ENCODE data around the gene SH3BP4.

The SH3BP4 gene

DNA sequence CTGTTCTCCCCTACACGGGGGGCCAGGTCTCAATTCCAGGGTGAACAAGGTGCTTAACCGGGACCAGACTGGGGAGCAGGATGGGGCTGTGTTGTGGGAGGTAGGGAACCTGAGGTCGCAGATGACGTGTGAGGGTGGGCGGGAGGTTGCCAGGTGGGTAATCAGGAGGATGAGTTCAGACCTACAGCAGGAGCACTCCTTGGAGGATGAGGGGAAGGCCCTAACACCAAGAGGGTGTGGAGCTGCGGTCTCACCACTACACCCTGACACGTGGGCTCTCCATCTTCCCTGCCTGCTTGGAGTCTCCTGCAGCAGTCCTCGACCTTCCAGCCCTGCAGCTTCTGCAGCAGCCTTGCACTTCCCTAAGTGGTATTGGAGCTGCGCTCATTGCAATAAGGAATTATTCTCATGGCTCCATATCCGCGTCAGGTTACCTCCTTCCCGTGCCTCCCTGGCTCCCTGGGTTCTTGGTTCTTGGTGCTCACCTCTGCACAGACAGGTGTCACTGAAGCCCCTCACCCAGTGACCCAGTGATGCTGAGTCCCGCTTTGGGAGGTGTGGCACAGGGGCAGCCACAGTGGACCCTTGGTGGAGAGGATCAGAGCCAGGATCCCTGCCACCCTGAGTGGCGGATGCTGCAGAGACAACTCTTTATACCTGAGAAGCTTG lies 15.5 kb downstream of the SH3BP4 start:
- DNase-seq: no peak

- no peak for DNase-seq
Observed at GRCh38 chr2:234967870-234968208, 16.0 kb downstream of the SH3BP4 start.

DNA sequence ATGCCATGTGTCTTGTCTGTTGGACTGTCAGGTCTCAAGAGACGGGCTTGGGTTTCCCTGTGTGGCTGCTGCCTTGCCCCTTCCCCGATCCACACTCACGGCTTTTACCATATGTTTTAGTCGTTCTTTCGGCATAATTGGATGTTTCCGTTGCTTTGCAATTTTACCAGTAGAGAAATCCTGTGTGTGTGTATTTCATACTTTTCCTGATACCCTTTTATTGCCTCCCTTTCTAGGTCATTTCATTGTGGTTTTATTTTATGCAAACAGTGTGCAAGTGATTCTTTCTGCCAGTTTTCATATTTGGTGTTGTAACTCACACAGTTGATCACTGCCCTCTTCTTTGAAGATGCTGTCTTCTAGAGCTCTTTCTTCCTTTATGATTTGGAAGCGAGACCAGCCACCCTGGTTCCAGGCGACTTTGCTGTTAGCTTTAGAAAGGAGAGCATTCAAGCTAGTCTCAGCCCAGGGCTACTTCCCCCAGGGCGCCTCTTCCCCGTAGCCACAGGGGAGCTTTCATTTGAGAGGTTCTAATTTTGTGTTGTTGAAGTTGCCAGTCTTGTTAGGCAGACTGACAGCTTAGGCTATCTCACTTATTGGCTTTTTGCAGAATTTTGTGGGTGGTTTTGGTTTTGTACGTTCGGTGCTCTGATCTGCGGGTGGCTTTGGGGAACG lies 17.0 kb downstream of the SH3BP4 start:
- no peak for DNase-seq

- DNase-seq: no peak
Observed at GRCh38 chr2:234969306-234970098, 17.7 kb downstream of the SH3BP4 start.

DNA sequence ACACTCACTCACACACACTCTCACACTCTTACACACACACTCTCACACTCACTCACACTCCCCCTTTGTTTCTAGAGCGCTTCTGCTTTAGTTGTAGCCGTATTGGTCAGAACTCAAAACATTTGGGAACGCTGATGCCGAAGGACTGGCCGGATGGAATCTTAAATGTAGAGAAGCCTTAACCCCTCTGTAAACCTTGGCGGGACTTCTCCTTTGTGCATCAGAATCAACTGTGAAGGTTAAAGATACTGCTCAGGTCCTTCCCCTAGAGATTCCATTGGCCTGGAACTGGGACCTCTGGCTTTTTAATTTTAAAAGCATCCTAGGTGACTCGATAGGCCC lies 18.3 kb downstream of the SH3BP4 start:
- DNase-seq: no peak

DNA sequence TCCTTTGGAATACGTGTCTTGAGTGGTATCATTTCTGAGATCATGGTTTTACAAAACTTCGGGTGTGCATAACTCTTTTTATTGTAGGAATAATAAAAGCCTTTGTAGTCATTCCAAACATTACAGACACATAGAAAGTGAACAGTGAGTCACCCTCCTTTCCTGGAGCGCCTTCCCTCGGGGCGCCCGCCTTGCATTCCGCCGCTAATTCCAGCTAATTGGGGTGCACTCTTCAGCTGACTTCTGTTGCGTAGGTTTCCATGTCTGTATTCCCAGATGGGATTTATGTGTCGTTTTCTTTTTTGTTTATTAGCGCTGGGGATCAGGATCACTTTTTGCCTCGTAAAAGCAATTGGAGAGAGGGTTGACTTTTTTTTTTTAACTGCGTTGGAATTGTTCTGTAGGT lies 18.7 kb downstream of the SH3BP4 start:
- DNase-seq: no peak

DNA sequence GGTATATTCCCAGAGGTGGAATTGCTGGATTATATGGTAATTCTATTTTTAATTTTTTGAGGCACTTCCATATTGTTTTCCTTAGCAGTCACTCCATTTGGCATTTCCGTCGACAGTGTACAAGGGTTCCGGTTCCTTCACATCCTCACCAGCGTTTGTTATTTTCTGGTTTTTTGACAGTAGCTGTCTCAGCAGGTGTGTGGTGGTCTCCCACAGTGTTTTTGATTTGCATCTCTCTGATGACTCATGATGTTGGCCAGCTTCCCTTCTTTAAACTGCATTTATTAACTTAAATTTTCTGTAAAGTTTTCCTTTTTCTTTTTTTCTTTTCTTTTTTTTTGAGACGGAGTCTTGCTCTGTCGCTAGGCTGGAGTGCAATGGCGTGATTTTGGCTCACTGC lies 19.7 kb downstream of the SH3BP4 start:
- no peak for DNase-seq

GRCh38 chr2:234973008-234973407 lies 21.2 kb downstream of the SH3BP4 start:
- no peak for DNase-seq

GRCh38 chr2:234974501-234975385 lies 22.9 kb downstream of the SH3BP4 start:
- DNase-seq: no peak

DNA sequence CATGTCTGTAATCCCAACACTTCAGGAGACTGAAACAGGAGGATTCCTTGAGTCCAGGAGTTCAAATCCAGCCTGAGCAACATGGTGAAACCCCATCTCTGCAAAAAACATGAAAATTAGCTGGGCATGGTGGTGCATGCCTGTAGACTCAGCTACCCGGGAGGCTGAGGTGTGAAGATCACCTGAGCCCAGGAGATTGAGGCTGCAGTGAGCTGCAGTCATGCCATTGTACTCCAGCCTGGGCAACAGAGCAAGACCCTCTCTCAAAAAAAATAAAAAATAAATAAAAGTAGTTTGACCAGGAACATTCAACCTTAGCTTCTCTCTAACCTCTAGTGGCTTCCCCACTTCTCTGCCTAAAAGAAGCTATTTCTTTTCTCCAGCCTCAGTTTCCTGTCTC lies 23.8 kb downstream of the SH3BP4 start:
- no peak for DNase-seq

GRCh38 chr2:234976479-234977227 lies 24.8 kb downstream of the SH3BP4 start:
- DNase-seq: no peak

DNA sequence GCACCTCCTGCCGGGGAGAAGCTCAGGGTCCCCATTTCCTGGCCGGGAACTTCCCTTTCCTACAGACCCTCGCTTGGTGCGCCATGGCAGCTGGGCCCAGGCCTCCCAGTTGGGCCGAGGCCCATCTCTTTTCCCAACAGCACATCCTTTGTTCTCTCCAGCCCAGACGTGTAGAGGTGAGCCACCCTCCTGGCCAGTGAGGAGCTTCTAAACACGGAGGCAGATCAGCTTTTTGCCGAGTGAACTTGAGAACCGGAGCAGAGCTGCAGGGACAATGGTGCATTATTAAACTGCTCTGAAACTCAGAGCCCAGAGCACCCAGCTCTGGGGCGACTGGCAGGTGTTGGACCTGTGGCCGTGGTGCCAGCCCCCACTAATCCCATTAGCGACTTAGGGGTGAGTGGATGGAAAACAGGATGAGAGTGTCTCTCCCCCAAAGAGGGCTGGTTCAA lies 25.4 kb downstream of the SH3BP4 start:
- DNase-seq: no peak

DNA sequence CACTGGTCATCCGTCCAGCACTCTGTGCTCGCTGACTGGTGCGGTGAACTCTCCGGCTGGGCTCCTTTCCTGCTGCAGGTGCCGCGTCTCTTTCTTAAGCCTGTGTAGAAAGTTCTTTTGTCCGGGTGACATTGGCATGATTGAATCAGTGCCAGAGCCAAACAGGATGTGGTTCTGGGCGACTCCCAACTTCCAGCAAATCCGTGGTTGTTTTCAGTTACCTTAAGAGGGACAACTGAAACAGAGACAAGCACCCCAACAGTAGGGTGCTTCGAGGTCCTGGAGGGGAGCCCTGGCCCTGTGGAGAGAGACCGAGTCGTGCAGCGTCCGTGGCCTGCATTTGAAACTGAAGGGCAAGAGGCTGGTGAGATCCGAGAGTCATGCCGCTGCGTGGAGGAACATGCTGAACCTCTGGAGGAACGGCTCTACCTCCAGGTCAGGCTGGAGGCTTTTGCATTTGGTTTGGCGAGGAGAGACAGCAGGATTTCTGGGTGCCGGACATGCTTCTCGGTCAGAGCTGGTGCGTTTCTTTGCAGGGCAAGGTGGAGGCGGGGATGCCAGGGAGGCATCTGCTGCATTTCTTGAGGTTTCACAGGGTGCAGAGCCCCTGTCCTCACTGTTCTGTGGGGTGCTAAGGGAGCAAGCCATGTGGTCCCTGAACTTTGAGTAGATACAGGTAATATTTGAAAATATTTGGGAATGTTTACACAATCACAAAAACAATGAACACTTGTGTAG lies 26.8 kb downstream of the SH3BP4 start:
- DNase-seq: no peak

DNA sequence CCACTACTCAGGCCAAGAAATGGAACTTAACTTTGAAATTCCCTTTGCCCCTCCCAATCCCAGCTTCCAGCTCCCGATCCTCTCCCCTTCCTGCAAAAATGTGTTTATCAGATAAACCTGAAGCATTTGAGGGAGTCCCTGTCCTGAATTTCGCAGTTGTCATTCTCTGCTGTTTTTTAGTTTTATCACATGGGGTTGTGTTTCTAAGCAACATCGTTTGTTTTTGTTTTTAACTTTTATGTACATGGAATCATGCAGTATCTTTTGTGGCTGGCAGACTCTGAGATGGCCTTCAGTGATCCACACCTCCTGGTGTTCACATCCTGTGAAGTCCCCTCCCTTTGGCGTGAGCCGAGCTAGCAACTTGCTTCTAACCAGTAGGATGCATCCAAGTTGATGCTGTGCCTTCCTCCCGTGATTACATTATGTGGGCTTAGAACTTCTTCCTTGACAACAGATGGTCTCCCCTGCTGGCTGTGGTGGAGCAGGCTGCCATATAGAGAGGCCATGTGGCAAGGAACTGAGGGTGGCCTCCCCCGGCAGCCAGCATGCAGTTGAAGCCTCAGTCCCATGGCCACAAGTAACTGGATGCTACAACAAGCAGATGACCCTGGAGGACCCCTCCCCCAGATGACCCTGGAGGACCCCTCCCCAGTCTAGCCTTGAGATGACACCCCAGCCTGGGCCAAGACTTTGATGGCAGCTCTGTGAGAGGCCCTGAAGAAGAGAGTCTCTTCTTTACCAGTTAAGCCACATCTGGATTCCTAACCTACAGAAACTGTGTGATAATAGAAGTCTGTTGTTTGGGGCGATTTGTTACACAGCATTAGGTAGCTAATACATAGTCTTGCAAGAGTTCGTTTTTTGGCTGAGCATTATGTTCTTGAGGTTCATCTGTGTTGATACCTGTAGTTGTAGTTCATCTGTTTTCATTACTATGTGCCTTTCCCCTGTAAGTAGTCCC lies 27.7 kb downstream of the SH3BP4 start:
- DNase-seq: no peak

DNA sequence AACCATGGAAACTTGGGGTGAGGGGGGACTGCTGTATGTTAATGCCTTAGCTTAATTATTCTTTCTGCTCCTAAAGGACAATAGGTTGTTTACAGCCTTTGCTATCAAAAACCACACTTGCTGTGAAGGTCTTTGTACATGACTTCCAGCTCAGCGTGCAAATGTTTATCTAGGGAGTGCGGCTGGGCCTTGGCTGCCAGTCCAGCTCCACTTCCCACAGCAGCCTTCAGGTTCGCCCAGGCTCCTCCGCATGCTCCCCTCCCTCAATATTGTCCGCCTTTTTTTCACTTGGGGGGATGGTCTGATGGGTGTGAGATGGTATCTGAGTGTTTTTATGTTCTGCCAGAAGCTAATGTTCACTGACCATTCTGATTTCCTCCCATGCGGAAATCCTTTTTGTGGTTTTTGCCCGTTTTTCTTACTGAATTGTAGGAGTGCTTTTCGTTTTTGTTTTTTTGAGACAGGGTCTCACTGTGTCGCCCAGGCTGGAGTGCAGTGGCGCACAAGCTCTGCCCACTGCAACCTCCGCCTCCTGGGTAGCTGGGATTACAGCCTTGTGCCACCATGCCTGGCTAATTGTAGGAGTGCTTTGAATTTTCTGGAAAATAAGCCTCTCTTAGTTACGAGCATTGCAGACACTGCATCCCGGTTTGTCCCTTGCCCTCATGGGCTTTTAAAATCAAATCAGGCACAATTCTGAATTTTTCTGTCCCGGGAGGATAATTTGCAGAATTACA lies 28.8 kb downstream of the SH3BP4 start:
- DNase-seq: no peak

GRCh38 chr2:234981197-234982095 lies 29.6 kb downstream of the SH3BP4 start:
- DNase-seq: no peak

GRCh38 chr2:234982096-234982834 lies 30.4 kb downstream of the SH3BP4 start:
- DNase-seq: no peak
